ENCODE results near the gene TBC1D22A.

The TBC1D22A gene

DNA sequence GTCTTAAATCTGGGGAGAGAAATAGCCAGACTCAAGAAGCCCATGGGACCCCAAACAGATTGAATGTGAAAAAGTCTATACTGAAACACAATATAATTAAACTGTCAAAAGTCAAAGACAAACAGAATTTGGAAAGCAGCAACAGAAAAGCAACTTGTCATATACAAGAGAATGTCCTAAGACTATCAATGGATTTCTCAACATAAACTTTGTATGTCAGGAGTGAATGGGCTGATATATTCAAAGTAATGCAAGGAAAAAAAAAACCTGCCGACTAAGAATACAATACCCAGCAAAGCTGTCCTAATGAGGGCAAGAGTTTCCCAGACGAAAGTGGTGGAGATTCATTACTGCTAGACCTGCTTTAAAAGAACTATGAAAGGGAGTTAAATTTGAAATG lies 73.2 kb downstream of the TBC1D22A start:
- TF ChIP-seq TOX (CRISPR knock-in tag; IDR thresholded peaks at IDR 0.05; ENCODE audit: borderline replicate concordance), result no peak
- no peak for TF ChIP-seq ZC3H10 (CRISPR knock-in tag; IDR thresholded peaks at IDR 0.05)
- no peak for TF ChIP-seq RARB (CRISPR knock-in tag; IDR thresholded peaks at IDR 0.05)
- TF ChIP-seq, protein P1, sequence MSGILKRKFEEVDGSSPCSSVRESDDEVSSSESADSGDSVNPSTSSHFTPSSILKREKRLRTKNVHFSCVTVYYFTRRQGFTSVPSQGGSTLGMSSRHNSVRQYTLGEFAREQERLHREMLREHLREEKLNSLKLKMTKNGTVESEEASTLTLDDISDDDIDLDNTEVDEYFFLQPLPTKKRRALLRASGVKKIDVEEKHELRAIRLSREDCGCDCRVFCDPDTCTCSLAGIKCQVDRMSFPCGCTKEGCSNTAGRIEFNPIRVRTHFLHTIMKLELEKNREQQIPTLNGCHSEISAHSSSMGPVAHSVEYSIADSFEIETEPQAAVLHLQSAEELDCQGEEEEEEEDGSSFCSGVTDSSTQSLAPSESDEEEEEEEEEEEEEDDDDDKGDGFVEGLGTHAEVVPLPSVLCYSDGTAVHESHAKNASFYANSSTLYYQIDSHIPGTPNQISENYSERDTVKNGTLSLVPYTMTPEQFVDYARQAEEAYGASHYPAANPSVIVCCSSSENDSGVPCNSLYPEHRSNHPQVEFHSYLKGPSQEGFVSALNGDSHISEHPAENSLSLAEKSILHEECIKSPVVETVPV (CRISPR knock-in tag; IDR thresholded peaks at IDR 0.05), result no peak
- no peak for TF ChIP-seq OSR1 (CRISPR knock-in tag; IDR thresholded peaks at IDR 0.05)
- TF ChIP-seq GLIS3 (CRISPR knock-in tag; IDR thresholded peaks at IDR 0.05), result no peak
- TF ChIP-seq, protein P2, sequence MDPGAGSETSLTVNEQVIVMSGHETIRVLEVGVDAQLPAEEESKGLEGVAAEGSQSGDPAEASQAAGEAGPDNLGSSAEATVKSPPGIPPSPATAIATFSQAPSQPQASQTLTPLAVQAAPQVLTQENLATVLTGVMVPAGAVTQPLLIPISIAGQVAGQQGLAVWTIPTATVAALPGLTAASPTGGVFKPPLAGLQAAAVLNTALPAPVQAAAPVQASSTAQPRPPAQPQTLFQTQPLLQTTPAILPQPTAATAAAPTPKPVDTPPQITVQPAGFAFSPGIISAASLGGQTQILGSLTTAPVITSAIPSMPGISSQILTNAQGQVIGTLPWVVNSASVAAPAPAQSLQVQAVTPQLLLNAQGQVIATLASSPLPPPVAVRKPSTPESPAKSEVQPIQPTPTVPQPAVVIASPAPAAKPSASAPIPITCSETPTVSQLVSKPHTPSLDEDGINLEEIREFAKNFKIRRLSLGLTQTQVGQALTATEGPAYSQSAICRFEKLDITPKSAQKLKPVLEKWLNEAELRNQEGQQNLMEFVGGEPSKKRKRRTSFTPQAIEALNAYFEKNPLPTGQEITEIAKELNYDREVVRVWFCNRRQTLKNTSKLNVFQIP (CRISPR knock-in tag; IDR thresholded peaks at IDR 0.05; ENCODE audit: borderline replicate concordance, low read depth), result no peak
- no peak for ATAC-seq

DNA sequence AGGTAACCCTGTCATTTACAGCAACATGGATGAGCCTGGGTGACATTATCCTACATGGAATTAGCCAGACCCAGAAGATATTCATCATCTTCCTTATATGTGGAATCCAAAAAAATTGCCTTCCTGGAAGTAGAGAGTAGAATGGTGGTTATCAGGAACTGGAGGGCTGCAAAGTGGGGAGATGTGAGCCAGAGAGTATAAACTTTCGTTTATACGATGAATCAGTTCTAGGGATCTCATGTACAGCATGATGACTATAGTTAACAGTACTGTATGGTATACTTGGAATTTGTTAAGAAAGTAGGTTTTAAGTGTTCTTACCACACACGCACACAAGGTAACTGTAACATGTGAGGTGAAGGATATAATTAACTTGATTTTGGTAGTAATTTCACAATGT lies 79.1 kb downstream of the TBC1D22A start:
- ATAC-seq, result no peak
- TF ChIP-seq TCF4 (CRISPR knock-in tag; IDR thresholded peaks at IDR 0.05; ENCODE audit: borderline replicate concordance) (no peak), ESRRG (CRISPR knock-in tag; IDR thresholded peaks at IDR 0.05) (no peak), ZFP3 (CRISPR knock-in tag; IDR thresholded peaks at IDR 0.05) (no peak), RARB (CRISPR knock-in tag; IDR thresholded peaks at IDR 0.05) (no peak), OSR1 (CRISPR knock-in tag; IDR thresholded peaks at IDR 0.05) (no peak)
- TF ChIP-seq, protein P2 (CRISPR knock-in tag; IDR thresholded peaks at IDR 0.05; ENCODE audit: borderline replicate concordance, low read depth), result no peak
- TF ChIP-seq, protein P1 (CRISPR knock-in tag; IDR thresholded peaks at IDR 0.05), result no peak

DNA sequence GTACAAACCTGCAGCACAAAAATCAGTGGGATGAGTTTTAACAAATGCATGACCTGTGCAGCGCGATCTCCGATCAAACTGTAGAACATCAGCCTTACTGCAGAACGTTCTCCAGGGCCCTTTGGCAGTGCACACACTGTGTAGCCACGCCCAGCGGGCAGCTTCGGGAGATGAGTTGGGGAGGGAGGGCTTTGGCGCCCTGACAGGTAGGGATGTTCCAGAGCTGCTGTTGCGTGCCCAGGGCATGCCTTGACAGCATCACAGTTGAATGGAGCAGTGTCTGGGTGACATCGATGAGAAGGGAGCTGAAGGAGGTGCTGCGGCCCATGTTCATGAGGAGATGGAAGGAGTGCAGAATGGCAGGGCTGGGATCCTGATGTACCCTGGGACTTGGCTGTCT lies 80.2 kb downstream of the TBC1D22A start:
- TF ChIP-seq ESRRG (CRISPR knock-in tag; IDR thresholded peaks at IDR 0.05), result no peak
- no peak for TF ChIP-seq ZFP3 (CRISPR knock-in tag; IDR thresholded peaks at IDR 0.05)
- no peak for TF ChIP-seq ARNTL (CRISPR knock-in tag; IDR thresholded peaks at IDR 0.05; ENCODE audit: borderline replicate concordance, low read depth)
- TF ChIP-seq ZC3H10 (CRISPR knock-in tag; IDR thresholded peaks at IDR 0.05), result no peak
- no peak for TF ChIP-seq ZNF565 (CRISPR knock-in tag; conservative IDR thresholded peaks at IDR 0.05; ENCODE audit: low read depth)
- ATAC-seq, result no peak

DNA sequence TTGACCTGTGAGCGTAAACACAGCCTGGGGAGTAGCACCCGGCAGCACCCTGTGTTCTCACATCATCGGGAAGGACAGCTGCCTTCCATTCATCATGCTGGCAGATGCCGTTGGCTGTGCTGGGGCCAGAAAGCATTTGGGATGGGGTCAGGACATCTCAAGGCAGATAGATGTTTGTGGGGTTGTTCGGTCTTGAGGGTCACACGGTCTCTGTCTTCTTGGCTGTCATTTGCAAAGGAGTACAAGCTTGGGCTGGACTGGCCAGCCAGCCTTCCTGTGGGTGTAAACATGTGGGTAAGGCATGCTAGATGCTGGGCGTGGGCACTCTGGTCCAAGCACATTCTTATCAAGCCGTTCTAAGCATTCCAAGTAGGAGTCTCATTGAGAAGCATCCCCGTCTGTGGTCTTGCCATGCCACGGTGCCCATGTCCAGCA lies 81.4 kb downstream of the TBC1D22A start:
- TF ChIP-seq RARB (CRISPR knock-in tag; IDR thresholded peaks at IDR 0.05), result no peak
- peak; percentile 49 for ATAC-seq

DNA sequence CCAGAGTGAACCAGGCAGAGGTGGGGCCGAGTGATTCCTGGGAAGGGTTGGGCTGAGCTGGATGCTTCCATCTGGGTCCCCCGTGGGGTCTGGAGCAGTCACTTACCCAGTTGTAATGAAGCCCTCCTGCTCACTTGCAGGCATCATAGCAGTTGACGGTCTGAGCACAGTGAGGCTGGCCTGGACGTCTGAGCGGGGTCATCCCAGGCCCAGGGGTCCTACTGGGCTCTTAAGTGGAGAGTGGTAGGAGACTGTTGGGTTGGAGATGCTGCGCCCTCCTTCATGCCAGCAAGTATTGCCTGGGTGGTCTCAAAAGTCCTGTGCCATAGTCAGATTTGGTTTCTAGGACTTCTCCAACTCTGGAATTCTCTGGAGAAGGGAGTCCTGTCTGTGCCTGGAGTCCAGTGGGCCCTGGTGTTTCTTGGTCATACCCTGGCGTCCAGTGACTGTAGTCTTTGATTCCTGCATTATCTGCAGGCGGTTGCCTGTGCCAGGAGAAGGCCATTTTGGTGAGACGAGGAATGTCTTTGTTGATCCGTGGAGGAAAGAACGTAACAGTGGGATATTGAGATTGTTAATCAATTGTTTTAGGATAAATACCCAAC lies 82.3 kb downstream of the TBC1D22A start:
- ATAC-seq, result no peak
- TF ChIP-seq ZC3H10 (CRISPR knock-in tag; IDR thresholded peaks at IDR 0.05) (no peak), RARB (CRISPR knock-in tag; IDR thresholded peaks at IDR 0.05) (no peak), ZNF70 (CRISPR knock-in tag; IDR thresholded peaks at IDR 0.05) (no peak), TOX (CRISPR knock-in tag; IDR thresholded peaks at IDR 0.05; ENCODE audit: borderline replicate concordance) (no peak)

DNA sequence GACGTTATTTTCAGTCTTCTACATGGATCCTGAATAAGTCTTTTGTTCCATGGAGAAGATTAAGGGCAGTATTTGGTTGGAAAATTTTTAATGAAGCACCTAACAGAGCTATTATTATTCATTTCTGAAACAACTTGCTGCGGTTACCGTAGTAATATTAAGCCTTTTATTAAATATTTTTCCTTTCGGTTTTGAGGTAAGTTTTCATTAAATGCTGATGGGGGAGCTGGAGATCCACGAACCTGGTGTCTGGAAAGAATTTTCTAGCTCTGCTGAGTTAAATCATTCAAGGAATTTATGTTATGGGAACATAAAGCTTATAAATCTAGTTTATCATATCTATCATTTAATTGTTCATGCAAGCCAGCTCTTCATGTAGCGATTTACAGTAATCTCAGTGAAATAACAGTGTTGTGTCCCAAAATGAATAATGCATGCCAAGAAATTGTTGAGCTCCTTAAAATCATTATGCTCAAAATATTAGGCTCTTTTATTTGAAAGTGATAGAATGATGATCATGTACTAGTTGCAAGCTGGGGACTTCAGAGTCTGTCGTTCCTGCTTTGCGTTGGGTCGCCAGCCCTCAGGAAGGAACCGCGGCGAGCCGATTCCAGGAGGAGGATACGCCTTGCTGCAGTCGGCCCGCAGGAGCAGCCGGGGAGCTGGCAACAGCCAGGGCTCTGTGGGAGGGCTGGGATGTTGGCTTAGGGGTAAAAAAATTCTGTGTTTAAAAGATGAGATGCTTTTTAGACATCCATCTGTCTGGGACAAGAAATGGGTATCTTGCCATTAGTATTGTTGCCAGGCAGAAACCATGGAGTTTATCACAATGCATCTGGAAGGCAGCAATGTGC lies 83.1 kb downstream of the TBC1D22A start:
- 0 out of 2 replicates have a peak, but pooled peaks have one; percentile 15 for TF ChIP-seq ESRRG (CRISPR knock-in tag; IDR thresholded peaks at IDR 0.05)
- TF ChIP-seq, protein P3, sequence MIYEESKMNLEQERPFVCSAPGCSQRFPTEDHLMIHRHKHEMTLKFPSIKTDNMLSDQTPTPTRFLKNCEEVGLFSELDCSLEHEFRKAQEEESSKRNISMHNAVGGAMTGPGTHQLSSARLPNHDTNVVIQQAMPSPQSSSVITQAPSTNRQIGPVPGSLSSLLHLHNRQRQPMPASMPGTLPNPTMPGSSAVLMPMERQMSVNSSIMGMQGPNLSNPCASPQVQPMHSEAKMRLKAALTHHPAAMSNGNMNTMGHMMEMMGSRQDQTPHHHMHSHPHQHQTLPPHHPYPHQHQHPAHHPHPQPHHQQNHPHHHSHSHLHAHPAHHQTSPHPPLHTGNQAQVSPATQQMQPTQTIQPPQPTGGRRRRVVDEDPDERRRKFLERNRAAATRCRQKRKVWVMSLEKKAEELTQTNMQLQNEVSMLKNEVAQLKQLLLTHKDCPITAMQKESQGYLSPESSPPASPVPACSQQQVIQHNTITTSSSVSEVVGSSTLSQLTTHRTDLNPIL (CRISPR knock-in tag; IDR thresholded peaks at IDR 0.05; ENCODE audit: low read depth), result no peak
- peak; percentile 46 for ATAC-seq
